WTC11 (cell line): ENCODE results near the gene SERP1. TPM values are rescaled to one million over a fixed set of nuclear protein-coding genes. Genes with fewer than 3 reads are reported as not detected.

Experiments
- ATAC-seq: fragments of 200-7000 bp; cut with Tn5 transposase; 2 replicates; pipeline ENCODE4 v1.10.0; 2021; ENCODE audit warnings: mild to moderate bottlenecking, moderate library complexity
- CTCF ChIA-PET: fragments of 300-600 bp; sonication (Branson Sonifier 250); formaldehyde crosslinking; loops from one replicate; lab custom pipeline; 2021; ENCODE audit warnings: antibody characterized with exemption; lab: Charles Lee
- POLR2A ChIA-PET: fragments of 350-600 bp; sonication (Branson Sonifier 250); formaldehyde crosslinking; loops from one replicate; lab custom pipeline; 2021; ENCODE audit warnings: antibody characterized with exemption; lab: Charles Lee
- DNase-seq: peaks from one replicate; pipeline ENCODE4 v3.0.0; 2021; ENCODE audit warnings: low spot score
- H3K27ac Mint-ChIP-seq: 2 replicates; pipeline ENCODE4 v1.8.0; 2021; ENCODE audit warnings: mixed read lengths
- H3K27me3 Mint-ChIP-seq: 2 replicates; pipeline ENCODE4 v1.8.0; 2021; ENCODE audit warnings: low read depth, mild to moderate bottlenecking, moderate library complexity, mixed read lengths
- H3K36me3 Mint-ChIP-seq: 2 replicates; pipeline ENCODE4 v1.8.0; 2021; ENCODE audit warnings: mixed read lengths
- H3K4me1 Mint-ChIP-seq: 2 replicates; pipeline ENCODE4 v1.8.0; 2022; ENCODE audit warnings: mixed read lengths
- H3K4me3 Mint-ChIP-seq: 2 replicates; pipeline ENCODE4 v1.8.0; 2021; ENCODE audit warnings: mild to moderate bottlenecking, moderate library complexity, mixed read lengths
- H3K9me3 Mint-ChIP-seq: 2 replicates; pipeline ENCODE4 v1.8.0; 2021; ENCODE audit warnings: mixed read lengths
- CTCF ChIP-seq: fragments of 200-600 bp; IDR thresholded peaks from 2 replicates; pipeline ENCODE4 v1.8.0; 2022; ENCODE audit warnings: antibody characterized with exemption
- IRF2 ChIP-seq: sonication (generic); formaldehyde crosslinking; IDR thresholded peaks from 2 replicates; pipeline ENCODE4 v1.8.0; 2022; ENCODE audit warnings: low read depth, missing genetic modification reagents, borderline replicate concordance
- NR2C2 ChIP-seq: sonication (generic); formaldehyde crosslinking; IDR thresholded peaks from 2 replicates; pipeline ENCODE4 v1.8.0; 2022; ENCODE audit warnings: mild to moderate bottlenecking, missing genetic modification reagents
- OVOL2 ChIP-seq: fragments of 250-450 bp; sonication (Bioruptor Pico); IDR thresholded peaks from 2 replicates; pipeline ENCODE4 v1.9.0; 2021; ENCODE audit warnings: mild to moderate bottlenecking, borderline replicate concordance
- TP53 ChIP-seq: sonication (generic); formaldehyde crosslinking; IDR thresholded peaks from 2 replicates; pipeline ENCODE4 v1.8.1; 2023; ENCODE audit warnings: mild to moderate bottlenecking, missing genetic modification reagents
- ZNF416 ChIP-seq: fragments of 250-450 bp; sonication (Bioruptor Pico); IDR thresholded peaks from 2 replicates; pipeline ENCODE4 v1.9.0; 2021; ENCODE audit warnings: mild to moderate bottlenecking, inconsistent platforms
- ZSCAN18 ChIP-seq: fragments of 250-450 bp; sonication (Bioruptor Pico); IDR thresholded peaks from 2 replicates; pipeline ENCODE4 v2.1.2; 2022; ENCODE audit warnings: mild to moderate bottlenecking, moderate library complexity
- total RNA-seq: library from RNA; stranded (reverse); gene quantifications from 3 replicates; pipeline ENCODE4 v1.2.3, GENCODE V29; 2021
- TF ChIP-seq, protein P1 (sequence below): sonication (generic); formaldehyde crosslinking; IDR thresholded peaks from 2 replicates; pipeline ENCODE4 v1.8.1; 2023; ENCODE audit warnings: mild to moderate bottlenecking, missing genetic modification reagents, moderate library complexity
- TF ChIP-seq, protein P2 (sequence below): sonication (generic); formaldehyde crosslinking; IDR thresholded peaks from 2 replicates; pipeline ENCODE4 v1.8.0; 2023; ENCODE audit warnings: missing genetic modification reagents
- TF ChIP-seq, protein P3 (sequence below): sonication (generic); formaldehyde crosslinking; IDR thresholded peaks from 2 replicates; pipeline ENCODE4 v1.8.1; 2022; ENCODE audit warnings: mild to moderate bottlenecking, missing genetic modification reagents, moderate library complexity, borderline replicate concordance
- TF ChIP-seq, protein P4 (sequence below): sonication (generic); formaldehyde crosslinking; IDR thresholded peaks from 2 replicates; pipeline ENCODE4 v1.8.0; 2022; ENCODE audit warnings: mild to moderate bottlenecking, missing genetic modification reagents
- TF ChIP-seq, protein P5 (sequence below): fragments of 250-450 bp; sonication (Bioruptor Pico); conservative IDR thresholded peaks from 2 replicates; pipeline ENCODE4 v1.9.0; 2021; ENCODE audit warnings: mild to moderate bottlenecking

Gene SERP1
- total RNA-seq, 1 experiment from 2014 or later: 98.3 TPM

DNA sequence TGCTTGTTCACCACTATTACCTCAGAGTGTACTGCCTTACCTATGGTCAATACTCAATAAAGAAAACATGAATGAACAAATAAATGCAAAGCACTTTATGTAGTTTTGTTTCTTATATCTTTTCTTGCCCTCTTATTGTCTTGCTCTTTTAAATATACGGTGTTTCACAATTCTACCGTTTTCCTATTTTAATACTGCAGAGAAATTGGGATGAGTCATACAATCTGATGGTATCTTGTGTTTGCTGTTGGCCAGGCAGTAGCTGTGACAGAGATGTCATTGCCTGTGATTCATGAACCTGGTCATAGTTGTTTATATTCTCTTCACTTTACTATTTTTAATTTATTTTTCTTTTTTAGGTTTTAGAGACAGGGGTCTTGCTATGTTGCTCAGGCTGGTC lies 48.3 kb downstream of the SERP1 start (continued):
- TF ChIP-seq, protein P1, sequence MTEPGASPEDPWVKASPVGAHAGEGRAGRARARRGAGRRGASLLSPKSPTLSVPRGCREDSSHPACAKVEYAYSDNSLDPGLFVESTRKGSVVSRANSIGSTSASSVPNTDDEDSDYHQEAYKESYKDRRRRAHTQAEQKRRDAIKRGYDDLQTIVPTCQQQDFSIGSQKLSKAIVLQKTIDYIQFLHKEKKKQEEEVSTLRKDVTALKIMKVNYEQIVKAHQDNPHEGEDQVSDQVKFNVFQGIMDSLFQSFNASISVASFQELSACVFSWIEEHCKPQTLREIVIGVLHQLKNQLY (CRISPR knock-in tag): no peak
- TF ChIP-seq IRF2 (CRISPR knock-in tag): no peak
- TF ChIP-seq, protein P2, sequence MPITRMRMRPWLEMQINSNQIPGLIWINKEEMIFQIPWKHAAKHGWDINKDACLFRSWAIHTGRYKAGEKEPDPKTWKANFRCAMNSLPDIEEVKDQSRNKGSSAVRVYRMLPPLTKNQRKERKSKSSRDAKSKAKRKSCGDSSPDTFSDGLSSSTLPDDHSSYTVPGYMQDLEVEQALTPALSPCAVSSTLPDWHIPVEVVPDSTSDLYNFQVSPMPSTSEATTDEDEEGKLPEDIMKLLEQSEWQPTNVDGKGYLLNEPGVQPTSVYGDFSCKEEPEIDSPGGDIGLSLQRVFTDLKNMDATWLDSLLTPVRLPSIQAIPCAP (CRISPR knock-in tag): no peak
- TF ChIP-seq NR2C2 (CRISPR knock-in tag): no peak

DNA sequence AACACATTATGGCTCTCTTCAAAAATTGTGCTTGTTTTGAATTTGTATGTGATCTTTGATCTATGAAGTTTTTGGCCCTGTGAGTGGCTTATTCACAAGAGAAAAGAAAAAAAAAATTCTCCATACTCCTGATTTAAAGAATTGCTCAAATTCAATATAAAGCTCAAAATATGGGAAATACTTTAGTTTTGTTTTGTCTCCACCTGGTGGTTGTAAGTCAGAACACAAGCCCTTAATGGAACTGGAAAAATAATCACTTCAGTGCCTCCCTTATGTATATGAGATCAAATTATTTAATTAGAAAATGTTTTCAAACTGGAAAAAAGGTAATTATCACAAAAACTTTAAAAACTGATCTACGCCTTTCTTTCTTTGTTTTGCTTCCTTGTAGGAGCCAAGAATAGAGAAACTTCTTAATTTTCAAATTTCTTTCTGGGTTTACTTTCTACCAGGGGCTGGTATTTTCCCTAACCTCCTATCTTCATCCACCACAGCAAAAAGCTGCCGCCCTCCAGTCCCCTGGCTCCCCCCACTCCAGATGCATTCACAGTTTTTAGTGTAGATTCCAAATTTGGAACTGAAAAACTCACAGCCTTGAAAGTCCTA lies 50.6 kb downstream of the SERP1 start:
- no peaks in the 10 kb centered on the region for H3K27me3 Mint-ChIP-seq
- DNase-seq: no peak
- no peak overlapping the region for H3K4me3 Mint-ChIP-seq
- ChIA-PET POLR2A (interaction anchor here (1.4 kb wide), 1 partner anchor 86 kb away, joined by 7 read pairs; no protein-coding TSS in a partner anchor), CTCF (interaction anchor here (0.6 to 4.0 kb wide), 37 partner anchors 9 to 312 kb away, joined by 3 to 68 read pairs (median 5); partner anchors contain the start of genes SELENOT and TSC22D2)
- ATAC-seq: peak; percentile 39
- peaks cover 10% of the 10 kb centered on the region for H3K36me3 Mint-ChIP-seq
- peaks cover 11% of the 10 kb centered on the region for H3K4me1 Mint-ChIP-seq
- peaks cover 13% of the 10 kb centered on the region for H3K9me3 Mint-ChIP-seq
- TF ChIP-seq CTCF: peak; percentile 61
- no peak for TF ChIP-seq TP53 (CRISPR knock-in tag)
- no peak overlapping the region for H3K27ac Mint-ChIP-seq

GRCh38 chr3:150495149-150495548 lies 51.1 kb downstream of the SERP1 start:
- ChIA-PET POLR2A (interaction anchor here (1.4 kb wide), 1 partner anchor 86 kb away, joined by 7 read pairs; no protein-coding TSS in a partner anchor), CTCF (interaction anchor here (0.6 to 4.0 kb wide), 35 partner anchors 9 to 311 kb away, joined by 3 to 68 read pairs (median 5); partner anchors contain the start of genes SELENOT and TSC22D2)
- TF ChIP-seq ZSCAN18 (CRISPR knock-in tag): no peak
- TF ChIP-seq, protein P3, sequence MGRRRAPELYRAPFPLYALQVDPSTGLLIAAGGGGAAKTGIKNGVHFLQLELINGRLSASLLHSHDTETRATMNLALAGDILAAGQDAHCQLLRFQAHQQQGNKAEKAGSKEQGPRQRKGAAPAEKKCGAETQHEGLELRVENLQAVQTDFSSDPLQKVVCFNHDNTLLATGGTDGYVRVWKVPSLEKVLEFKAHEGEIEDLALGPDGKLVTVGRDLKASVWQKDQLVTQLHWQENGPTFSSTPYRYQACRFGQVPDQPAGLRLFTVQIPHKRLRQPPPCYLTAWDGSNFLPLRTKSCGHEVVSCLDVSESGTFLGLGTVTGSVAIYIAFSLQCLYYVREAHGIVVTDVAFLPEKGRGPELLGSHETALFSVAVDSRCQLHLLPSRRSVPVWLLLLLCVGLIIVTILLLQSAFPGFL (CRISPR knock-in tag): no peak
- TF ChIP-seq, protein P4, sequence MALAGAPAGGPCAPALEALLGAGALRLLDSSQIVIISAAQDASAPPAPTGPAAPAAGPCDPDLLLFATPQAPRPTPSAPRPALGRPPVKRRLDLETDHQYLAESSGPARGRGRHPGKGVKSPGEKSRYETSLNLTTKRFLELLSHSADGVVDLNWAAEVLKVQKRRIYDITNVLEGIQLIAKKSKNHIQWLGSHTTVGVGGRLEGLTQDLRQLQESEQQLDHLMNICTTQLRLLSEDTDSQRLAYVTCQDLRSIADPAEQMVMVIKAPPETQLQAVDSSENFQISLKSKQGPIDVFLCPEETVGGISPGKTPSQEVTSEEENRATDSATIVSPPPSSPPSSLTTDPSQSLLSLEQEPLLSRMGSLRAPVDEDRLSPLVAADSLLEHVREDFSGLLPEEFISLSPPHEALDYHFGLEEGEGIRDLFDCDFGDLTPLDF: no peak
- ATAC-seq: no peak
- no peaks in the 10 kb centered on the region for H3K27me3 Mint-ChIP-seq
- peaks cover 7% of the 10 kb centered on the region; the same call in 1 of the 2 replicates for H3K36me3 Mint-ChIP-seq
- DNase-seq: no peak
- no peak overlapping the region for H3K4me3 Mint-ChIP-seq
- peaks cover 10% of the 10 kb centered on the region for H3K9me3 Mint-ChIP-seq
- H3K27ac Mint-ChIP-seq: no peak overlapping the region
- H3K4me1 Mint-ChIP-seq: peaks cover 11% of the 10 kb centered on the region

DNA sequence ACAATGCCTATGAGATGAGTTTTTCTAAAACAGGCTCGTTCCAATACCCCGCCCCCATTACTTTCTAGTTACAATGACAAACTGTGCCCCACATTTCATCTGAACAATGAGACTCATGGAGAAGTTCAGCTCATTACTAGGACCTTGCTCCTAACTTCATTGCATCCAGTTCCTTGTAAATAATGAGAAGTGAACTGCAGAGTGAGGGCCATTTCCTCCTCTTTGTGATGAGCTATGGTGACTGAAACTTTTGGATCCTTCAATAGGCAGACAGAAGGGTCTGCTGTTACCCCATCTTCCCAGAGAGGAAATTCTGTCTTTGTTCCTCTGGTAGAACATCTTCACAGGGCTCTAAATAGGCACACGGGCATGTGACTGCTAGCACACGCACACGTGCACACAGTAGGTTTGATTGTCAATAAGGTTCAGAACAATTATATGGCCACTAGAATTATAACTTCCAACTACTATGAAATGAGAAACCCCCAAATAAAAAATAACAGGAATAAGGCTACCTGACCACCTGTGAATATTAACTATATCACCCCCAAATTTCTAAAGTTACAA lies 51.8 kb downstream of the SERP1 start:
- Mint-ChIP-seq H3K4me3 (no peak overlapping the region), H3K27ac (no peak overlapping the region), H3K4me1 (peaks cover 11% of the 10 kb centered on the region), H3K36me3 (0 out of 2 replicates have a peak, but pooled peaks cover 4% of the 10 kb centered on the region), H3K9me3 (peaks cover 4% of the 10 kb centered on the region), H3K27me3 (no peaks in the 10 kb centered on the region)
- ChIA-PET POLR2A (interaction anchor here (1.4 kb wide), 1 partner anchor 85 kb away, joined by 7 read pairs; no protein-coding TSS in a partner anchor), CTCF (interaction anchor here (0.7 to 4.0 kb wide), 21 partner anchors 10 to 557 kb away, joined by 3 to 68 read pairs (median 6); partner anchors contain the start of gene TSC22D2)
- DNase-seq (no peak), ATAC-seq (no peak)
- TF ChIP-seq, protein P5, sequence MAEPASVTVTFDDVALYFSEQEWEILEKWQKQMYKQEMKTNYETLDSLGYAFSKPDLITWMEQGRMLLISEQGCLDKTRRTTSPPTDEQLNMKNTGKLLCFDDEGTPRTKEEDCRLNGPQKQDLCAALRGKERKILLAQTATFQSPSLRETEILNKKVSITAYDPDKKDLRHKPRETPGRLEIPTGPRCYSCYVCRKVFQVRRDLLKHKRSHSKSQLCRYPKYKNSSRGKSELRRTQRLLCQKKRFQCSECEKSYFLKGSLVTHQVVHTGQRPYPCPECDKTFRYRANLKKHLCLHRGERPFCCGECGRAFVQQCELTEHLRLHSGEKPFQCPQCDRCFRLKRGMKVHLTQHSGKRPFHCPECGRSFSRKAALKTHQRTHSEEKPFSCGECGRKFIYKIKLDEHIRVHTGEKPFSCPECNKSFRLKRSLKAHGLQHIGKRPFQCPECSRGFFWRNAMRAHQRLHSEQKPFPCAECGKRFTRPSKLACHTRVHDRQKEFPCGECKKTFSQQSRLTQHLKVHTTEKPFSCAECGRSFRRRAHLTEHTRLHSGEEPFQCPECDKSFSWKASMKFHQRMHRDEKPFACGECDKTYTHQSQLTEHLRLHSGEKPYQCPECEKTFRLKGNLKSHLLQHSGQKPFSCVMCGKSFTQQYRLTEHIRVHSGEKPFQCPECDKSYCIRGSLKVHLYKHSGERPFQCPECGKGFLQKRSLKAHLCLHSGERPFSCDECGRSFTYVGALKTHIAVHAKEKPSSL (CRISPR knock-in tag): no peak
- TF ChIP-seq OVOL2 (no peak), ZNF416 (CRISPR knock-in tag) (no peak)
